Activated CD4-positive, alpha-beta T cell treated with anti-CD3 and anti-CD28 coated beads, Interleukin-2, amount 10 ng/mL, durations not matched to agents 24 days and 14 days (primary cell): ENCODE data around the gene PDE2A. TPM values are rescaled to one million over a fixed set of nuclear protein-coding genes. Genes with fewer than 3 reads are reported as not detected.

Experiments used
- DNase-seq: peaks from one replicate; pipeline ENCODE4 v3.0.0; 2022
- H3K27ac Mint-ChIP-seq: one replicate; pipeline ENCODE4 v1.8.0; 2022; ENCODE audit warnings: mild to moderate bottlenecking, mixed read lengths
- H3K27me3 Mint-ChIP-seq: one replicate; pipeline ENCODE4 v1.8.0; 2022; ENCODE audit warnings: mixed read lengths
- H3K36me3 Mint-ChIP-seq: one replicate; pipeline ENCODE4 v1.8.0; 2022; ENCODE audit warnings: low read depth, mild to moderate bottlenecking, mixed read lengths
- H3K4me1 Mint-ChIP-seq: one replicate; pipeline ENCODE4 v1.8.0; 2021; ENCODE audit warnings: mixed read lengths
- H3K4me3 Mint-ChIP-seq: one replicate; pipeline ENCODE4 v1.8.0; 2022; ENCODE audit warnings: mild to moderate bottlenecking, moderate library complexity, mixed read lengths
- H3K9me3 Mint-ChIP-seq: one replicate; pipeline ENCODE4 v1.8.0; 2021; ENCODE audit warnings: mixed read lengths
- intact Hi-C: fragments of 100-400 bp; cut with micrococcal nuclease; formaldehyde crosslinking; loops from one replicate; pipeline ENCODE4 v1.15.1; 2023
- total RNA-seq: library from RNA; stranded (reverse); gene quantifications from 2 replicates; pipeline ENCODE4 v1.2.3, GENCODE V29; 2022

Gene PDE2A
- total RNA-seq: 0.33 and 0.43 TPM in 2 replicates

DNA sequence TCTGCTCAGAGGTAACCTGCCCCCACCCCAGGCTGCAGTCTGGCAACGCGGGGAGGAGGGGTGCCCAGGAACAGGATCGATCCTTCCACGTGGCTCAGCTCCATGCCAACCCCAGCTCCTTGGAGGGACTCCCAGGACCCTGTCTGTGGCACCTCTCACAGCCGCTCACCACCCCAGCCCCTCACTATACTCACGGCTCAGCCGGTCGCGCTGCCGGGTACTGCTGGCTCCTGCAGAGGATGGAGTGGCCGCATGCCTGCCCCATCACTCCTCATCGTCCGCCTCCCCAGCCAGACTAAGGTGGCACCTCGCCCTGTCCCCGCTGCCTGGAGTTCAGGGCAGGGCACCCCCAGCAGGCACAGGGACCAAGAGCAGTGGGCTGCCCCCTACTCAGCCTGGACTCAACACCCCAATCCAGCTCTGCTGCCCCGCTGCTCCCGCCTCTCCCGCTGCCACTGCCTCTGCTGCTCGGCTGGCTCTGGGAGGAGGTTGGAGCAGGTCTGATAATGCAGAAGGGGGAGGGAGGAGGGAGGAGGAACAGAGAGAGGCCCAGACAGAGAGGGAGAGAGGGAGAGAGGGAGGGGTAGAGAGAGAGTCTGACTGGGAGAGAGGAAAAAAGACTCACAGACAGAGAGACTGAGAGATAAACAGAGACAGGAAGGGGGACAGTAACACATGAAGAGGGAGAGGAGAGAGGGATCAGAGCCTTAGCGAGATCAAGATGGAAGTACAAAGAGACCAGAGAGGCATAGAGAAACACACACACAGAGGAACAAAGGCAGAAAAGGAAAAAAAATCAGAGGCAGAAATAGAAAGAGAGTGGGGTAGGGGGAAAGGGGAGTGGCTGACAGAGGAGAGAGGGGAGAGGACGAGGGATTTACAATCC, at the start of gene PDE2A:
TSS of gene PDE2A (minus strand) at position 480 of the 886 bp plus-strand sequence. CDS start at position 265, 215 bp downstream.
- DNase-seq: no peak
- no peak within 1 kb of the TSS for H3K4me3 Mint-ChIP-seq
- no peaks in the 10 kb centered on the region for H3K9me3 Mint-ChIP-seq
- H3K27me3 Mint-ChIP-seq: peaks cover 77% of the 10 kb centered on the region
- no peaks in the 10 kb centered on the region for H3K36me3 Mint-ChIP-seq
- intact Hi-C loops: no loop called here
- H3K4me1 Mint-ChIP-seq: peaks cover 15% of the 10 kb centered on the region
- no peak within 1 kb of the TSS for H3K27ac Mint-ChIP-seq

DNA sequence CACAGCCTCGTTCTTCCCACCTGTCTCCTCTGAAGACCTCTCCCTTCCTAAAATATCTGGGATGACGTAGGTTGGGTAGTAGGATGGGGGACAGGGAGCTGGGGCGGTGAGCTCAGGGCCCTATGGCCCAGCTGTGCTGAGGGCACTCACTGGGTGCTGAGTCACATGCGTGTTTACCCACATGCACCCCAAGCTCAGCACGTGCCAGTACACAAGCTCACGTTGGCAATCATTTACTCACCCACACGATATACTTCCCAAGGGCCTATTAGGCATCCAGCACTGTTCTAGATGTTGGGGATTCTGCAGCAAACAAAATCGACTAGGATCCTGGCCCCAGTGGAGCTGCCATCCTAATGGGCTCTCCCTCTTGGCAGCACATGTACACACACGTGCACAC, 49.3 kb upstream of the PDE2A start:
- DNase-seq: no peak
- Mint-ChIP-seq H3K9me3 (no peaks in the 10 kb centered on the region), H3K4me1 (peaks cover 48% of the 10 kb centered on the region), H3K4me3 (no peak overlapping the region), H3K27me3 (no peaks in the 10 kb centered on the region), H3K27ac (peak overlapping the region; percentile 73), H3K36me3 (peaks cover 9% of the 10 kb centered on the region)
- intact Hi-C loops: no loop called here

- H3K4me1 Mint-ChIP-seq: peaks cover 52% of the 10 kb centered on the region
- intact Hi-C loops: loop anchor here (1.0 kb wide), 2 partner anchors 14 to 92 kb away; partner anchors contain the start of gene ATG16L2
- peaks cover 16% of the 10 kb centered on the region for H3K36me3 Mint-ChIP-seq
Measured at GRCh38 chr11:72722050-72722748, 48.0 kb upstream of the PDE2A start.

GRCh38 chr11:72721689-72722049, 47.4 kb upstream of the PDE2A start:
- no peaks in the 10 kb centered on the region for H3K9me3 Mint-ChIP-seq
- H3K4me1 Mint-ChIP-seq: peaks cover 52% of the 10 kb centered on the region
- H3K27me3 Mint-ChIP-seq: no peaks in the 10 kb centered on the region
- H3K4me3 Mint-ChIP-seq: peak overlapping the region; percentile 95
- H3K36me3 Mint-ChIP-seq: peaks cover 16% of the 10 kb centered on the region
- H3K27ac Mint-ChIP-seq: peak overlapping the region; percentile 94
- intact Hi-C loops: loop anchor here (1.0 kb wide), 2 partner anchors 15 to 93 kb away; partner anchors contain the start of gene ATG16L2
- peak; percentile 80 for DNase-seq

More at GRCh38 chr11:72722050-72722748, 48.0 kb upstream of the PDE2A start:
- DNase-seq: peak; percentile 95
- Mint-ChIP-seq H3K27ac (peak overlapping the region; percentile 94), H3K4me3 (peak overlapping the region; percentile 95), H3K9me3 (no peaks in the 10 kb centered on the region), H3K27me3 (no peaks in the 10 kb centered on the region)

- DNase-seq: no peak
- Mint-ChIP-seq H3K27ac (peak overlapping the region; percentile 94), H3K9me3 (no peaks in the 10 kb centered on the region), H3K36me3 (peaks cover 16% of the 10 kb centered on the region), H3K4me3 (peak overlapping the region; percentile 95), H3K4me1 (peaks cover 52% of the 10 kb centered on the region), H3K27me3 (no peaks in the 10 kb centered on the region)
- intact Hi-C loops: no loop called here
Measured at GRCh38 chr11:72721276-72721675, 47.1 kb upstream of the PDE2A start.

GRCh38 chr11:72720784-72721183, 46.6 kb upstream of the PDE2A start:
- Mint-ChIP-seq H3K4me1 (peaks cover 54% of the 10 kb centered on the region), H3K4me3 (peak overlapping the region; percentile 95), H3K27me3 (no peaks in the 10 kb centered on the region), H3K36me3 (peaks cover 17% of the 10 kb centered on the region), H3K27ac (peak overlapping the region; percentile 94), H3K9me3 (no peaks in the 10 kb centered on the region)
- intact Hi-C loops: no loop called here
- no peak for DNase-seq

DNA sequence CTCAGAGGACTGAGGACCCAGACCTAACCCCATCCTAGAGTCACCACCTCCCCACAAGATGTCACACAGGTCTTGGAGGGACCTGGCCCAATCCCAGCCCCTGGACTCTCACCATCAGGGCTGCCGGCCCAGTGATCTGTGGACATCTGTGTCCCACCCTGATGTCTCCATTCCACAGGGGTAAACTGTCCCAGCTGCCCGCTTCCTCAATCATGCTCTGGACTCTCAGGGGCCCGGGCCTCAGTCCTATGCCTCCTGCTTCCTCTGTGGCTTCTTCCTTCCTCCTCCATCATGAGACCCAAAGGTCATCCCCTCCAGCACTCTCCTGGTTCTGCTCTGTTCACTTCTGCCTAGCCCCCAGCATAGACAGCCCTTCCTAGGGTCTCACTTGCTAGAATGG, 45.8 kb upstream of the PDE2A start:
- no peaks in the 10 kb centered on the region for H3K9me3 Mint-ChIP-seq
- H3K4me3 Mint-ChIP-seq: peak overlapping the region; percentile 95
- peaks cover 48% of the 10 kb centered on the region for H3K4me1 Mint-ChIP-seq

DNA sequence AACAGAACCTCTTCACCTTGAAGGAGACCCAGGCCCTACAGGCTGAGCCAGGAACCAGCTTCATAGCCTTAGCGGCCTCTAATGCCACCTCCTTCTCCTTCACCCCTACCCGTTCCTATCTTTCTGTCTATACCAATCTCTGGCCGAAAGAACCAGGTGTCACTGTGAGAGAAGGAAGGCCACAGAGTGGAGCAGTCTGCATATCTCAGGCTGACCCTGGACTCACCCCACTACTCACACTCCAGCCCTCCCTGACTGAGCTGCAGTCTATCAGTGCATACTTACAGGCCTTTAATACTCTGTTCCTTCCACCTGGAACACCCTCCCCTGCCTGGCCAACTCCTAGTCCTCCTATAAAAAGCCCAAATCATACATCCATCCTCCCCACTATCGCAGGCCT, 45.3 kb upstream of the PDE2A start:
- peaks cover 50% of the 10 kb centered on the region for H3K4me1 Mint-ChIP-seq
- intact Hi-C loops: no loop called here
- H3K4me3 Mint-ChIP-seq: peak overlapping the region; percentile 95
- peaks cover 15% of the 10 kb centered on the region for H3K36me3 Mint-ChIP-seq
- peak overlapping the region; percentile 94 for H3K27ac Mint-ChIP-seq
- no peaks in the 10 kb centered on the region for H3K27me3 Mint-ChIP-seq
- DNase-seq: no peak
- H3K9me3 Mint-ChIP-seq: no peaks in the 10 kb centered on the region

More for the DNA sequence above, 45.8 kb upstream of the PDE2A start:
- DNase-seq: no peak
- H3K27ac Mint-ChIP-seq: peak overlapping the region; percentile 94
- H3K36me3 Mint-ChIP-seq: peaks cover 15% of the 10 kb centered on the region
- intact Hi-C loops: no loop called here
- H3K27me3 Mint-ChIP-seq: no peaks in the 10 kb centered on the region

DNA sequence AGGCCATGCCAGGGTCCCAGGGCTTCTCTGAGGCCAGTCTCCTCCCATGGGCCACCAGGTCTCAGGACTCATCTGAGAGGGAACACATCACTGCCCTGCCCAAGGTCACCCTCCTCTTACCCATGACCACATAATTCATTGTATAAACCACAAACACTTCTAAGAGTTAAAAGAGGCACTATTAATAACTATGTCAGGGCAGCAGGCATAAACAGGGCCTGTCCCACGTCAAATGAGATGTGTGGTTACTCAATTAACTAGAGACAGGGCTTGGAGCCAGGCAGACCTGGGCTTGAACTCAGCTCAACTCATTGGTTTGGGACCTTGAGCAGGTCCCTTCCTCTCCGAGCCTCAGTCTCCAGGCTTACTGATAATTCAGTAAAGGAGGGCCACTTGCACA, 44.9 kb upstream of the PDE2A start:
- DNase-seq: no peak
- no peaks in the 10 kb centered on the region for H3K9me3 Mint-ChIP-seq
- H3K36me3 Mint-ChIP-seq: peaks cover 15% of the 10 kb centered on the region
- H3K27ac Mint-ChIP-seq: peak overlapping the region; percentile 94
- H3K27me3 Mint-ChIP-seq: no peaks in the 10 kb centered on the region
- H3K4me3 Mint-ChIP-seq: no peak overlapping the region
- H3K4me1 Mint-ChIP-seq: peaks cover 48% of the 10 kb centered on the region
- intact Hi-C loops: no loop called here

DNA sequence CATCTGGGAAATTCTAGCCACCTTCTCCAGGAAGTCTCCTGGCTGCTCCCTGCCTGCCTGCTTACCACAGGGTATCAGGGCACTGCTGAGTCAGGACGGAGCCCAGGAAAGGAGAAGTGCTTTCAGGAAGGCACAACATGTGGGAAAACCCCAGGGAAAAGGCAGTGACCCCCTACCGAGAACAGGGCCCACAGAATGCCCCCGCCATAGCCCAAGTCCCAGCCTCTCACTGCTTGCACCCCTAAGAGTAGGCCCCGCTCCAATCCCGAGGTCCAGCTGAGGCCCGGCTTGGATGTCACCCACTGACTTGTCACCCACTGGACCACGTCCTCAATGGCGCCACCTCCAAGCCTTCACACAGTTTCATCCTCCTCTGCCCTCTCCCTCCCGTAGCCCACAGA, 43.9 kb upstream of the PDE2A start:
- Mint-ChIP-seq H3K4me1 (peaks cover 42% of the 10 kb centered on the region), H3K27ac (peak overlapping the region; percentile 29), H3K9me3 (no peaks in the 10 kb centered on the region), H3K4me3 (no peak overlapping the region), H3K36me3 (peaks cover 15% of the 10 kb centered on the region), H3K27me3 (no peaks in the 10 kb centered on the region)
- intact Hi-C loops: no loop called here
- DNase-seq: no peak

GRCh38 chr11:72716788-72717435, 42.7 kb upstream of the PDE2A start:
- intact Hi-C loops: no loop called here
- H3K36me3 Mint-ChIP-seq: peaks cover 18% of the 10 kb centered on the region
- H3K27ac Mint-ChIP-seq: no peak overlapping the region
- peaks cover 37% of the 10 kb centered on the region for H3K4me1 Mint-ChIP-seq
- H3K4me3 Mint-ChIP-seq: no peak overlapping the region
- no peaks in the 10 kb centered on the region for H3K9me3 Mint-ChIP-seq
- no peak for DNase-seq
- no peaks in the 10 kb centered on the region for H3K27me3 Mint-ChIP-seq

GRCh38 chr11:72716290-72716689, 42.1 kb upstream of the PDE2A start:
- no peaks in the 10 kb centered on the region for H3K27me3 Mint-ChIP-seq
- H3K4me3 Mint-ChIP-seq: no peak overlapping the region
- H3K36me3 Mint-ChIP-seq: peaks cover 17% of the 10 kb centered on the region
- H3K4me1 Mint-ChIP-seq: peaks cover 34% of the 10 kb centered on the region
- H3K9me3 Mint-ChIP-seq: no peaks in the 10 kb centered on the region
- intact Hi-C loops: no loop called here
- no peak for DNase-seq
- peak overlapping the region; percentile 62 for H3K27ac Mint-ChIP-seq

- intact Hi-C loops: no loop called here
Measured at GRCh38 chr11:72712841-72713240, 38.6 kb upstream of the PDE2A start.

More at GRCh38 chr11:72712841-72713240, 38.6 kb upstream of the PDE2A start:
- no peaks in the 10 kb centered on the region for H3K27me3 Mint-ChIP-seq
- peaks cover 35% of the 10 kb centered on the region for H3K36me3 Mint-ChIP-seq
- no peaks in the 10 kb centered on the region for H3K9me3 Mint-ChIP-seq
- H3K27ac Mint-ChIP-seq: peak overlapping the region; percentile 26
- no peak overlapping the region for H3K4me3 Mint-ChIP-seq
- no peak for DNase-seq
- H3K4me1 Mint-ChIP-seq: peaks cover 6% of the 10 kb centered on the region
